C4-2B (cell line): ENCODE results near the gene CCR8.

Experiments
- ZFX ChIP-seq: fragments of 450-650 bp; IDR thresholded peaks from 2 replicates; pipeline ENCODE4 v1.6.1; 2017
- TF ChIP-seq, protein P1 (sequence below): fragments of 450-650 bp; conservative IDR thresholded peaks from 2 replicates; pipeline ENCODE4 v1.5.1; 2017; ENCODE audit warnings: mild to moderate bottlenecking

- TF ChIP-seq, protein P1, sequence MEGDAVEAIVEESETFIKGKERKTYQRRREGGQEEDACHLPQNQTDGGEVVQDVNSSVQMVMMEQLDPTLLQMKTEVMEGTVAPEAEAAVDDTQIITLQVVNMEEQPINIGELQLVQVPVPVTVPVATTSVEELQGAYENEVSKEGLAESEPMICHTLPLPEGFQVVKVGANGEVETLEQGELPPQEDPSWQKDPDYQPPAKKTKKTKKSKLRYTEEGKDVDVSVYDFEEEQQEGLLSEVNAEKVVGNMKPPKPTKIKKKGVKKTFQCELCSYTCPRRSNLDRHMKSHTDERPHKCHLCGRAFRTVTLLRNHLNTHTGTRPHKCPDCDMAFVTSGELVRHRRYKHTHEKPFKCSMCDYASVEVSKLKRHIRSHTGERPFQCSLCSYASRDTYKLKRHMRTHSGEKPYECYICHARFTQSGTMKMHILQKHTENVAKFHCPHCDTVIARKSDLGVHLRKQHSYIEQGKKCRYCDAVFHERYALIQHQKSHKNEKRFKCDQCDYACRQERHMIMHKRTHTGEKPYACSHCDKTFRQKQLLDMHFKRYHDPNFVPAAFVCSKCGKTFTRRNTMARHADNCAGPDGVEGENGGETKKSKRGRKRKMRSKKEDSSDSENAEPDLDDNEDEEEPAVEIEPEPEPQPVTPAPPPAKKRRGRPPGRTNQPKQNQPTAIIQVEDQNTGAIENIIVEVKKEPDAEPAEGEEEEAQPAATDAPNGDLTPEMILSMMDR: no peak
- TF ChIP-seq ZFX: no peak
These were observed 34.9 kb upstream of the CCR8 start for GRCh38 chr3:39294446-39295183.
